Gastrocnemius medialis (tissue), 4 donors: ENCODE results near the gene ARL15. TPM values are rescaled to one million over a fixed set of nuclear protein-coding genes. Genes with fewer than 3 reads are reported as not detected.

ENCODE experiments used
- ATAC-seq, 2 donors: fragments of 150-250 bp; one replicate each; pipeline ENCODE4 v1.9.1; 2016
- DNase-seq, 2 donors: peaks; one replicate each; pipeline ENCODE4 v3.0.0-alpha.2; 2019
- H3K27ac ChIP-seq, 4 donors: fragments of 200-600 bp; sonication (generic); 1 replicate in 1 of 4; 2 replicates in 3 of 4; pipeline ENCODE4 v1.5.1; 2016 to 2018; ENCODE audit warnings: mild to moderate bottlenecking in 2 of 4, moderate library complexity in 1 of 4
- H3K27me3 ChIP-seq, 3 donors: fragments of 200-600 bp; sonication (generic) in 2 of 3; 1 replicate in 1 of 3; 2 replicates in 2 of 3; pipeline versions ENCODE4 v1.5.1 to v1.6.0; 2016 to 2019; ENCODE audit warnings: mild to moderate bottlenecking in 1 of 3, moderate library complexity in 1 of 3
- H3K36me3 ChIP-seq, 2 donors: fragments of 200-600 bp; sonication (generic) in 1 of 2; one replicate each; pipeline ENCODE4 v1.5.1; 2017 to 2018
- H3K4me1 ChIP-seq, 2 donors: fragments of 200-600 bp; sonication (generic) in 1 of 2; one replicate each; pipeline ENCODE4 v1.5.1; 2016 to 2017; ENCODE audit warnings: mild to moderate bottlenecking in 2 of 2
- H3K4me3 ChIP-seq, 4 donors: fragments of 200-600 bp; sonication (generic) in 3 of 4; 1 replicate in 1 of 4; 2 replicates in 3 of 4; pipeline ENCODE4 v1.5.1; 2016 to 2019; ENCODE audit warnings: mild to moderate bottlenecking in 2 of 4
- H3K9me3 ChIP-seq, 3 donors: fragments of 200-600 bp; sonication (generic) in 2 of 3; 1 replicate in 1 of 3; 2 replicates in 2 of 3; pipeline ENCODE4 v1.5.1; 2016 to 2019
- CTCF ChIP-seq, 5 experiments: fragments of 450-650 bp in 3 of 5; fragments of 200-600 bp in 2 of 5; sonication (generic) in 2 of 5; IDR thresholded peaks in 4 of 5; conservative IDR thresholded peaks in 1 of 5; 1 replicate in 4 of 5; 2 replicates in 1 of 5; pipeline ENCODE4 v1.5.1; 2016 to 2019; ENCODE audit warnings: antibody characterized with exemption in 5 of 5, mild to moderate bottlenecking in 3 of 5, moderate library complexity in 3 of 5
- POLR2A ChIP-seq, 2 donors: fragments of 450-650 bp; IDR thresholded peaks; one replicate each; pipeline ENCODE4 v1.6.1; 2017; ENCODE audit warnings: antibody characterized with exemption in 2 of 2, mild to moderate bottlenecking in 2 of 2, moderate library complexity in 2 of 2
- in situ Hi-C, 4 donors: fragments of 200-750 bp; cut with MboI; loops; one replicate each; pipeline versions ENCODE4 v1.15.0 to v1.8.0; 2017; ENCODE audit warnings: low sequenced_read_pairs in 4 of 4
- intact Hi-C: fragments of 100-400 bp; cut with DNase I; formaldehyde crosslinking; loops from one replicate; pipeline ENCODE4 v1.15.1; 2023; ENCODE audit warnings: low total_unique reads
- total RNA-seq, 4 donors: library from RNA; depleted of rRNA; stranded (reverse); fragments of >200 nt; gene quantifications; one replicate each; pipeline versions ENCODE4 v1.1.0 to v1.2.3, GENCODE V29; 2016

ARL15 gene
- total RNA-seq, 4 donors from 2014 or later, result 1.7 to 5.5 (median 3.2) TPM

- Histone ChIP-seq H3K4me1 (peaks cover 0 to 4% of the 10 kb centered on the region in 2 donors), H3K9me3 (no peaks in the 10 kb centered on the region), H3K36me3 (no peaks in the 10 kb centered on the region), H3K27me3 (no peaks in the 10 kb centered on the region), H3K27ac (no peak overlapping the region), H3K4me3 (no peak overlapping the region)
- in situ Hi-C loops, result no loop called here
- DNase-seq (no peak), ATAC-seq (no peak)
- TF ChIP-seq POLR2A (IDR thresholded peaks at IDR 0.05), result no peak
- no peak for TF ChIP-seq CTCF (IDR thresholded peaks at IDR 0.05 in 4 of 5, conservative IDR thresholded peaks at IDR 0.05 in 1 of 5)
- intact Hi-C loops, result no loop called here
These were observed 20.6 kb downstream of the ARL15 start for GRCh38 chr5:54289769-54290168.

GRCh38 chr5:54288568-54289217 is 21.7 kb downstream of the ARL15 start:
- Histone ChIP-seq H3K36me3 (no peaks in the 10 kb centered on the region), H3K9me3 (no peaks in the 10 kb centered on the region), H3K4me1 (no peaks in the 10 kb centered on the region), H3K27me3 (no peaks in the 10 kb centered on the region), H3K27ac (no peak overlapping the region), H3K4me3 (no peak overlapping the region)
- TF ChIP-seq POLR2A (IDR thresholded peaks at IDR 0.05), result no peak
- no peak for TF ChIP-seq CTCF (IDR thresholded peaks at IDR 0.05 in 4 of 5, conservative IDR thresholded peaks at IDR 0.05 in 1 of 5)
- in situ Hi-C loops (no loop called here), intact Hi-C loops (no loop called here)
- no peak for ATAC-seq
- no peak for DNase-seq

GRCh38 chr5:54285686-54286085 is 24.7 kb downstream of the ARL15 start:
- no peak for TF ChIP-seq CTCF (IDR thresholded peaks at IDR 0.05 in 4 of 5, conservative IDR thresholded peaks at IDR 0.05 in 1 of 5)
- TF ChIP-seq POLR2A (IDR thresholded peaks at IDR 0.05), result no peak
- in situ Hi-C loops (no loop called here), intact Hi-C loops (no loop called here)
- Histone ChIP-seq H3K4me1 (no peaks in the 10 kb centered on the region), H3K27ac (no peak overlapping the region), H3K27me3 (no peaks in the 10 kb centered on the region), H3K4me3 (no peak overlapping the region), H3K36me3 (no peaks in the 10 kb centered on the region), H3K9me3 (no peaks in the 10 kb centered on the region)
- DNase-seq (no peak), ATAC-seq (no peak)

DNA sequence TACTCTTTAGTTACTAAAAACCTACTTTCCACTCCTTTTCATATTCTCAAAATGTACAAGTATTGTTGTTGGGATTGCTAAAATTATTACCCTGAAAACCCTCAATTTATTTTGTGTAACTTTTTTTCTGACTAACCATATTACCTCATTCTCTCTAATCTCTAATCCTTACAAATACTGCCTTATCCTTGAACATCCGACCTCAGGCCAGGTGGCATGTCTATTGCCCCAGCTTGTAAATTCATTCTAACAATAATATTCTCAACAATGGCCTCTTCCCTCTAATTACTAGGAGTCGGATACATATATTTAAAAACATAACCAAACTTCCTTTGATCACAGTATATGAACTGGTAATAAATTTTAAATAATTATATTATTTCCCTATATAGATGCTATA is 25.8 kb downstream of the ARL15 start:
- Histone ChIP-seq H3K9me3 (no peaks in the 10 kb centered on the region), H3K4me1 (no peaks in the 10 kb centered on the region), H3K27me3 (no peaks in the 10 kb centered on the region), H3K27ac (no peak overlapping the region), H3K36me3 (no peaks in the 10 kb centered on the region), H3K4me3 (no peak overlapping the region)
- no peak for ATAC-seq
- no peak for DNase-seq
- in situ Hi-C loops (no loop called here), intact Hi-C loops (no loop called here)
- TF ChIP-seq CTCF (IDR thresholded peaks at IDR 0.05 in 4 of 5, conservative IDR thresholded peaks at IDR 0.05 in 1 of 5), result no peak
- no peak for TF ChIP-seq POLR2A (IDR thresholded peaks at IDR 0.05)

DNA sequence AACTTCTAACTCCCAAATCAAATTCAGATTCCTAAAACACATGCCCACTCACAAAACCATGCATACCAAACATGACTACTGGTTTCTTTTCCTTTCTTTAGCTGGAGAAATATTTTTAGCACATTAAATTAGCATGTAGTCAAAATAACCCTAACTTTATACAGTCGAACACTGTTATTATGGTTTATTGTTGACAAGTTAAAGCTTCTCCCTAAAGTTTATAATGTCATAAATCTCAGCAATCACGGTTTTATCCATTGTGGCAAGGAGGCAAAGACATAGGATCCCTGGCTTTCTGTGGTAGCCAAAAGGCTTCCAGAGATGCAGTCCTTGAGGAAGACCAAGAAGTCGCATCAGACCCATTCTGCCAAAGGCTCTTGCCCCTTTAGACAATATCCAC is 27.5 kb downstream of the ARL15 start:
- DNase-seq, result no peak
- Histone ChIP-seq H3K4me1 (no peaks in the 10 kb centered on the region), H3K9me3 (no peaks in the 10 kb centered on the region), H3K27me3 (no peaks in the 10 kb centered on the region), H3K36me3 (no peaks in the 10 kb centered on the region), H3K4me3 (no peak overlapping the region), H3K27ac (no peak overlapping the region)
- TF ChIP-seq POLR2A (IDR thresholded peaks at IDR 0.05), result no peak
- TF ChIP-seq CTCF (IDR thresholded peaks at IDR 0.05 in 4 of 5, conservative IDR thresholded peaks at IDR 0.05 in 1 of 5), result no peak
- in situ Hi-C loops, result no loop called here
- intact Hi-C loops, result no loop called here
- ATAC-seq, result no peak
